B cell (primary cell): ENCODE data around the gene PPT1. TPM values are rescaled to one million over a fixed set of nuclear protein-coding genes. Genes with fewer than 3 reads are reported as not detected.
A peak's percentile ranks its signal among the peaks of the same experiment; 100 is the strongest.
"Not testable (repeated sequence)": the region's sequence is repeated elsewhere in the genome, so short reads cannot be mapped to it uniquely, and the experiment has no call there.

Source experiments
- ATAC-seq: fragments of 200-7000 bp; cut with Tn5 transposase; one replicate; pipeline ENCODE4 v1.10.0; 2021; ENCODE audit warnings: low read depth, mild to moderate bottlenecking, moderate number of reproducible peaks, moderate library complexity
- CTCF ChIA-PET: fragments of 350-600 bp; sonication (Branson Sonifier 250); formaldehyde crosslinking; loops from one replicate; lab custom pipeline; 2021; ENCODE audit warnings: antibody characterized with exemption, inconsistent platforms; lab: Charles Lee
- POLR2A ChIA-PET: fragments of 350-600 bp; sonication (Branson Sonifier 250); formaldehyde crosslinking; loops from one replicate; lab custom pipeline; 2021; ENCODE audit warnings: antibody characterized with exemption; lab: Charles Lee
- DNase-seq: peaks from one replicate; pipeline ENCODE4 v3.0.0; 2013
- H2AFZ ChIP-seq: 2 replicates; pipeline ENCODE4 v1.6.1; 2012; ENCODE audit warnings: mild to moderate bottlenecking, low read depth, low read length; ENCODE audit not compliant: insufficient read depth, poor library complexity, severe bottlenecking
- H3K27ac ChIP-seq, 2 donors: 1 replicate in 1 of 2; 2 replicates in 1 of 2; pipeline ENCODE4 v1.5.1; 2012 to 2013; ENCODE audit warnings: low read length in 2 of 2, mild to moderate bottlenecking in 2 of 2, moderate library complexity in 1 of 2
- H3K27me3 ChIP-seq, 4 experiments: fragments of 200-600 bp in 1 of 4; sonication (generic) in 1 of 4; replicated peaks in 1 of 4; 1 replicate in 2 of 4; 2 replicates in 2 of 4; pipeline versions ENCODE4 v1.6.1 to v1.7.0; 2013 to 2016; ENCODE audit warnings: low read length in 3 of 4, mild to moderate bottlenecking in 2 of 4, mixed read lengths in 1 of 4, moderate library complexity in 1 of 4; ENCODE audit not compliant: insufficient read depth in 4 of 4, control insufficient read depth in 3 of 4; ENCODE audit errors: control extremely low read depth in 1 of 4
- H3K36me3 ChIP-seq, 2 experiments: replicated peaks in 1 of 2; 1 replicate in 1 of 2; 2 replicates in 1 of 2; pipeline versions ENCODE4 v1.6.1 to v1.7.1; 2013; ENCODE audit warnings: low read length in 1 of 2; ENCODE audit not compliant: insufficient read depth in 2 of 2, control insufficient read depth in 1 of 2; ENCODE audit errors: control extremely low read depth in 1 of 2, extremely low read depth in 1 of 2
- H3K4me1 ChIP-seq, 2 donors: fragments of 200-600 bp in 1 of 2; sonication (generic) in 1 of 2; 1 replicate in 1 of 2; 2 replicates in 1 of 2; pipeline versions ENCODE4 v1.5.1 to v1.6.1; 2013 to 2017; ENCODE audit warnings: low read length in 2 of 2; ENCODE audit not compliant: control insufficient read depth in 2 of 2, insufficient read depth in 2 of 2
- H3K4me2 ChIP-seq: replicated peaks from 2 replicates; pipeline ENCODE3; 2012; ENCODE audit warnings: mild to moderate bottlenecking, low read depth, low read length; ENCODE audit not compliant: poor library complexity, severe bottlenecking
- H3K4me3 ChIP-seq, 5 experiments: fragments of 200-600 bp in 1 of 5; sonication (generic) in 1 of 5; 1 replicate in 3 of 5; 2 replicates in 2 of 5; pipeline versions ENCODE4 v1.5.1 to v1.7.0; 2011 to 2016; ENCODE audit warnings: low read length in 4 of 5, mild to moderate bottlenecking in 4 of 5, low read depth in 2 of 5, control low read depth in 1 of 5, moderate library complexity in 1 of 5; ENCODE audit not compliant: insufficient read depth in 1 of 5; ENCODE audit errors: control extremely low read depth in 1 of 5, extremely low read depth in 1 of 5
- H3K79me2 ChIP-seq: fragments of 200-600 bp; sonication (generic); one replicate; pipeline ENCODE4 v1.6.0; 2016; ENCODE audit warnings: low read length; ENCODE audit not compliant: control insufficient read depth, insufficient read depth
- H3K9ac ChIP-seq: fragments of 200-600 bp; sonication (generic); 2 replicates; pipeline ENCODE4 v1.6.1; 2017; ENCODE audit warnings: mild to moderate bottlenecking, low read length, moderate library complexity
- H3K9me3 ChIP-seq, 3 donors: one replicate each; pipeline versions ENCODE4 v1.6.1 to v1.7.1; 2013; ENCODE audit warnings: low read length in 2 of 3; ENCODE audit not compliant: control insufficient read depth in 2 of 3, insufficient read depth in 1 of 3; ENCODE audit errors: control extremely low read depth in 1 of 3
- H4K20me1 ChIP-seq: 2 replicates; pipeline ENCODE4 v1.6.0; 2012; ENCODE audit warnings: mild to moderate bottlenecking, low read length; ENCODE audit not compliant: insufficient read depth, control insufficient read depth, poor library complexity, severe bottlenecking
- H3K27ac Mint-ChIP-seq: one replicate; pipeline ENCODE4 v1.8.0; 2021; ENCODE audit warnings: mixed read lengths
- H3K27me3 Mint-ChIP-seq: one replicate; pipeline ENCODE4 v1.8.0; 2021; ENCODE audit warnings: mixed read lengths
- H3K4me1 Mint-ChIP-seq: one replicate; pipeline ENCODE4 v1.8.0; 2021; ENCODE audit warnings: mixed read lengths
- H3K4me3 Mint-ChIP-seq: one replicate; pipeline ENCODE4 v1.8.0; 2021; ENCODE audit warnings: mixed read lengths
- H3K9me3 Mint-ChIP-seq: one replicate; pipeline ENCODE4 v1.8.0; 2022; ENCODE audit warnings: mixed read lengths; ENCODE audit not compliant: insufficient read depth
- EZH2 ChIP-seq: IDR thresholded peaks from 2 replicates; pipeline ENCODE4 v1.6.1; 2012; ENCODE audit warnings: borderline replicate concordance, low read depth, mild to moderate bottlenecking, moderate library complexity, low read length; ENCODE audit not compliant: insufficient read depth, poor library complexity, severe bottlenecking
- WGBS: methylation state at CpG from one replicate; pipeline ENCODE4 v1.1.5; 2013; ENCODE audit warnings: missing lambda C conversion rate; ENCODE audit not compliant: insufficient coverage; 5-methylcytosine and 5-hydroxymethylcytosine counted together
- intact Hi-C: fragments of 100-400 bp; cut with micrococcal nuclease; formaldehyde crosslinking; loops from one replicate; pipeline ENCODE4 v1.10.0; 2022
- polyA plus RNA-seq: library from polyadenylated mRNA; depleted of rRNA; stranded (reverse); fragments of >200 nt; gene quantifications from 2 replicates; pipeline ENCODE4 v1.2.3, GENCODE V29; 2012
- total RNA-seq, 2 donors: library from RNA; stranded (reverse); fragments of 120-200 nt in 1 of 2; gene quantifications; 1 replicate in 1 of 2; 2 replicates in 1 of 2; pipeline versions ENCODE4 v1.2.3 to v1.2.4, GENCODE V29; 2013 to 2022
- TF ChIP-seq, protein P1 (sequence below): fragments of 200-600 bp; IDR thresholded peaks from one replicate; pipeline ENCODE4 v1.8.0; 2022; ENCODE audit warnings: antibody characterized with exemption, mild to moderate bottlenecking

Gene PPT1
- total and polyA plus RNA-seq, 2 donors (not counting 1 experiment from before 2014, with no cell fraction given): 10.4 to 38.2 TPM

DNA sequence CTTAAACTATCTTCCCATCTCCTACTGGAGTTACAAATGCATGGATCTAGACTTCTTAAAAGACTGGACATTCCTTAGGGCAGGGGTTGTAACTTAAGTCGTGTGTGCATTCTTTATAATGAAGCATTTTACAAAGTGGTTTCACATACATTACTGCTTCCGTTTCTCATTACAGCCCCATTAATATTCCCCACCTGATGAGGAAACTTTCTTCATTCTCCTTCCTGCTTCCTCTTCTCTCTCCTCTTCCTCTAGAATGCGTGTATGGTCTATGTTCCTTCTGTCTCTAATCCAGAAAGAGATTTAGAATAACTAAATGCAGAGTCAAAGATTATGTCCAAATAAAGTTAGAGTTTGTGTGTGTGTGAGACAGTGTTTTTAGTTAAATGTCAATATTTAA is 58.4 kb downstream of the PPT1 start:
- Histone ChIP-seq H3K27ac (peak overlapping the region; percentile 91 to 98), H3K9me3 (no peaks in the 10 kb centered on the region), H3K4me3 (peak overlapping the region in 2 of 5 experiments; percentile 88 to 89), H3K36me3 (peaks cover 0 to 4% of the 10 kb centered on the region in 2 experiments), H3K9ac (peak overlapping the region; percentile 86), H2AFZ (no peak overlapping the region), H3K27me3 (no peaks in the 10 kb centered on the region), H3K4me2 (peak overlapping the region; percentile 89), H4K20me1 (peaks cover 29% of the 10 kb centered on the region), H3K79me2 (peaks cover 32% of the 10 kb centered on the region), H3K4me1 (peaks cover 70 to 83% of the 10 kb centered on the region in 2 donors)
- H3K4me3 Mint-ChIP-seq: peak overlapping the region; percentile 55
- ChIA-PET CTCF (interaction anchor here (0.6 to 3.0 kb wide), 16 partner anchors 19 to 319 kb away, joined by 3 to 15 read pairs (median 6); no protein-coding TSS in a partner anchor), POLR2A (interaction anchor here (0.6 to 2.9 kb wide), 7 partner anchors 13 to 326 kb away, joined by 3 to 24 read pairs (median 5); no protein-coding TSS in a partner anchor)
- WGBS: no CpG with 5 or more reads among the region's 3 CpGs
- DNase-seq (peak; percentile 43), ATAC-seq (no peak)
- no peaks in the 10 kb centered on the region for H3K9me3 Mint-ChIP-seq
- H3K27me3 Mint-ChIP-seq: no peaks in the 10 kb centered on the region
- H3K4me1 Mint-ChIP-seq: peaks cover 69% of the 10 kb centered on the region
- peak overlapping the region; percentile 100 for H3K27ac Mint-ChIP-seq
- TF ChIP-seq EZH2: no peak
- TF ChIP-seq, protein P1, sequence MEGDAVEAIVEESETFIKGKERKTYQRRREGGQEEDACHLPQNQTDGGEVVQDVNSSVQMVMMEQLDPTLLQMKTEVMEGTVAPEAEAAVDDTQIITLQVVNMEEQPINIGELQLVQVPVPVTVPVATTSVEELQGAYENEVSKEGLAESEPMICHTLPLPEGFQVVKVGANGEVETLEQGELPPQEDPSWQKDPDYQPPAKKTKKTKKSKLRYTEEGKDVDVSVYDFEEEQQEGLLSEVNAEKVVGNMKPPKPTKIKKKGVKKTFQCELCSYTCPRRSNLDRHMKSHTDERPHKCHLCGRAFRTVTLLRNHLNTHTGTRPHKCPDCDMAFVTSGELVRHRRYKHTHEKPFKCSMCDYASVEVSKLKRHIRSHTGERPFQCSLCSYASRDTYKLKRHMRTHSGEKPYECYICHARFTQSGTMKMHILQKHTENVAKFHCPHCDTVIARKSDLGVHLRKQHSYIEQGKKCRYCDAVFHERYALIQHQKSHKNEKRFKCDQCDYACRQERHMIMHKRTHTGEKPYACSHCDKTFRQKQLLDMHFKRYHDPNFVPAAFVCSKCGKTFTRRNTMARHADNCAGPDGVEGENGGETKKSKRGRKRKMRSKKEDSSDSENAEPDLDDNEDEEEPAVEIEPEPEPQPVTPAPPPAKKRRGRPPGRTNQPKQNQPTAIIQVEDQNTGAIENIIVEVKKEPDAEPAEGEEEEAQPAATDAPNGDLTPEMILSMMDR: no peak
- intact Hi-C loops: loop anchor here (1.0 to 2.0 kb wide), 2 partner anchors 155 to 300 kb away; partner anchors contain the start of genes PPIE and TRIT1

DNA sequence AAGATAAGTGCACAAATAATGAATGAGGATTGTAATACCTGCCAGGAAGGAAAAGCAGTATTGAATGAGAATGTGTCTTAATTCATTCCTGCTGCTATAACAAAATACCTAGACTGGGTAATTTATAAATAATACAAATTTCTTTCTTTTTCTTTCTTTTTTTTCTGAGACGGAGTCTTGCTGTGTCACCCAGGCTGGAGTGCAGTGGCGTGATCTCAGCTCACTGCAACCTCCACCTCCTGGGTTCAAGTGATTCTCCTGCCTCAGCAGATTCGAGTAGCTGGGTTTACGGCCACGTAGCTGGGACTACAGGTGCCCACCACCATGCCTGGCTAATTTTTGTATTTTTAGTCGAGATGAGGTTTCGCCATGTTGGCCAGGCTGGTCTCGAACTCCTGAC is 59.8 kb downstream of the PPT1 start:
- 93% methylated on average over 7 of the region's 8 CpGs for WGBS
- H3K4me2 ChIP-seq, intact Hi-C loops, ATAC-seq, H3K27me3 Mint-ChIP-seq, H3K9me3 ChIP-seq, H3K9me3 Mint-ChIP-seq, H2AFZ ChIP-seq, H3K9ac ChIP-seq, H3K27me3 ChIP-seq, H3K36me3 ChIP-seq, POLR2A ChIA-PET, H3K4me3 Mint-ChIP-seq, H3K27ac Mint-ChIP-seq, H3K4me3 ChIP-seq, DNase-seq: not testable (repeated sequence)
- Histone ChIP-seq H4K20me1 (peaks cover 15% of the 10 kb centered on the region), H3K79me2 (peaks cover 18% of the 10 kb centered on the region), H3K4me1 (peaks cover 68 to 83% of the 10 kb centered on the region in 2 donors), H3K27ac (peak overlapping the region; percentile 91 to 98)
- peaks cover 67% of the 10 kb centered on the region for H3K4me1 Mint-ChIP-seq
- CTCF ChIA-PET: interaction anchor here (0.6 kb wide), 1 partner anchor 118 kb away, joined by 4 read pairs; no protein-coding TSS in a partner anchor
